ENCODE results near the gene FIS1.
"Not testable (repeated sequence)": the region's sequence is repeated elsewhere in the genome, so short reads cannot be mapped to it uniquely, and the experiment has no call there.

Gene FIS1

GRCh38 chr7:101232141-101232850 is 12.6 kb downstream of the FIS1 start:
- no peak for DNase-seq

GRCh38 chr7:101231644-101232043 is 13.2 kb downstream of the FIS1 start:
- no peak for DNase-seq

GRCh38 chr7:101226721-101227120 is 18.2 kb downstream of the FIS1 start:
- no peak for DNase-seq

GRCh38 chr7:101225650-101226049 is 19.2 kb downstream of the FIS1 start:
- no peak for DNase-seq

- DNase-seq: no peak
These were observed 21.4 kb downstream of the FIS1 start for GRCh38 chr7:101223528-101223927.

GRCh38 chr7:101222275-101222830 is 22.5 kb downstream of the FIS1 start:
- no peak for DNase-seq

GRCh38 chr7:101220295-101220694 is 24.6 kb downstream of the FIS1 start:
- DNase-seq: no peak

- no peak for DNase-seq
These were observed 26.4 kb downstream of the FIS1 start for GRCh38 chr7:101218236-101219125.

GRCh38 chr7:101217388-101218235 is 27.3 kb downstream of the FIS1 start, which contains the start of the genes PLOD3 and ZNHIT1:
TSS of gene PLOD3 (minus strand) at chr7:101217581. CDS start at chr7:101217274, 307 bp downstream.
TSS of gene ZNHIT1 (plus strand) at chr7:101218165. CDS start at chr7:101218196, 31 bp downstream.
- DNase-seq: peak; percentile 82

GRCh38 chr7:101216860-101217387 is 28.0 kb downstream of the FIS1 start:
- DNase-seq: no peak

- DNase-seq: no peak
These were observed 28.7 kb downstream of the FIS1 start for GRCh38 chr7:101216001-101216859.

- no peak for DNase-seq
These were observed 32.9 kb downstream of the FIS1 start for GRCh38 chr7:101212014-101212413.

GRCh38 chr7:101211501-101211900 is 33.4 kb downstream of the FIS1 start:
- DNase-seq: no peak

- DNase-seq: no peak
These were observed 34.7 kb downstream of the FIS1 start for GRCh38 chr7:101210143-101210542.

GRCh38 chr7:101208794-101209193 is 36.1 kb downstream of the FIS1 start:
- DNase-seq: no peak

GRCh38 chr7:101207459-101207858 is 37.4 kb downstream of the FIS1 start:
- no peak for DNase-seq

GRCh38 chr7:101206665-101207042 is 38.2 kb downstream of the FIS1 start:
- no peak for DNase-seq

- no peak for DNase-seq
These were observed 38.8 kb downstream of the FIS1 start for GRCh38 chr7:101205901-101206664.

- not testable (repeated sequence) for DNase-seq
These were observed 40.8 kb downstream of the FIS1 start for GRCh38 chr7:101203740-101204738.
